ENCODE measurements around the gene C18orf54.
"Not testable (repeated sequence)": the region's sequence is repeated elsewhere in the genome, so short reads cannot be mapped to it uniquely, and the experiment has no call there.

C18orf54 gene

DNA sequence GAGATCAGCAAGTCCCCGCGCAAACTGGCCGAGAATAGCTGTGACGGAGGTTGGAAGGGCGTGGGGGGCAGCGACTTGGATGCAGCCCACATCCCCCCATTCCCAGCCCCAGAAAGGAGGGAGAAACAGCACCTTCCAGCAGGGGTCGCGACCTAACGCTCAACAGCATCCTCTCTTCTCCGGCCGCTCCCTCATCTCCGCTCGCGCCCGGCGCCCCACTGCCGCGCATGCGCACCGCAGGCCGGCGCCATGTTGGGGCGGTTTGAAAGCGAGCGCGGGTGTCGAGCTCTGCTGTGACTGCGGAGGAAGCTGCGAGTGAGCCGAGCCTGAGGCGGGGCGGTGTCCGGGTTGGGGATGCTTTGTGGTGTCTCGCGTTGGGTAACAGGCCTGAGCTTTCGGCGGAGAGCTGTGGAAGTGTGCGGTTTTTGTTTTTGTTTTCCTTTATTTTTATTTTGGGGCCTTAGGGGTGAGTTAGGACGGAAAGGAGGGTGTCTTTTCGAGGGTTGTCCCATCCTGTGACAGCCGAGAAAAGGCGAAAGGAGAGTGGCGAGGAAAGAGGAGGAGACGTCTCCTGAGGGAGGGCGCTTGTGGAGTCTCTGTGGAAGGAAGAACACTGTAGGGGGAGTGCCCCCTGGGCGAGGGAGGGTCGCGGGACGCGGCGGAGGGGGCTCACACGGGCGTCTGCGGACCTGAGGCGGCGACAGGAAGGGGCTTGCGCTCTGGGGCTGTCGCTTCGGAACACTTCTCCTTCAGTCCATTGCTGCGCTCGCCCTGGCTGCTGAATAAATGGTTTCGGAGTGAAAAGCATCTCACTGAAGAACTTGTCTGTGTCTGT, at the start of gene C18orf54, which contains the start of gene STARD6:
C18orf54 (plus strand) TSS at position 247 of the 835 bp plus-strand sequence. CDS start 2,667 bp downstream, outside the sequence.
STARD6 (minus strand) TSS at position 199 of the 835 bp plus-strand sequence. CDS start 3,285 bp downstream, outside the sequence.
- DNase-seq (ENCODE audit: low read depth in 3 of 3), result peak; percentile 69 to 82 (median 79)

DNA sequence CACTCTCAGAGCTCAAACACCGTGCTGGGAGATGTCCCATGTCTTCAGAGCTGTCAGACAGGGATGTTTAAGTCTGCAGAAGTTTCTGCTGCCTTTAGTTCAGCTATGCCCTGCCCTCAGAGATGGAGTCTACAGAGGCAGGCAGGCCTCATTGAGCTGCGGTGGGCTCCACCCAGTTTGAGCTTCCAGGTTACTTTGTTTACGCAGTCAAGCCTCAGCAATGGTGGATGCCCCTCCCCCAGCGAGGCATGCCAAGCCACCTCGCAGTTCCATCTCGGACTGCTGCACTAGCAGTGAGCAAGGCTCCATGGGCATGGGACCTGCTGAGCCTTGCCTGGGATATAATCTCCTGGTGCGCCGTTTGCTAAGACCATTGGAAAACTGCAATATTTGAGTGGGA, 48.1 kb upstream of the C18orf54 start:
- DNase-seq (ENCODE audit: low read depth in 3 of 3), result not testable (repeated sequence)

DNA sequence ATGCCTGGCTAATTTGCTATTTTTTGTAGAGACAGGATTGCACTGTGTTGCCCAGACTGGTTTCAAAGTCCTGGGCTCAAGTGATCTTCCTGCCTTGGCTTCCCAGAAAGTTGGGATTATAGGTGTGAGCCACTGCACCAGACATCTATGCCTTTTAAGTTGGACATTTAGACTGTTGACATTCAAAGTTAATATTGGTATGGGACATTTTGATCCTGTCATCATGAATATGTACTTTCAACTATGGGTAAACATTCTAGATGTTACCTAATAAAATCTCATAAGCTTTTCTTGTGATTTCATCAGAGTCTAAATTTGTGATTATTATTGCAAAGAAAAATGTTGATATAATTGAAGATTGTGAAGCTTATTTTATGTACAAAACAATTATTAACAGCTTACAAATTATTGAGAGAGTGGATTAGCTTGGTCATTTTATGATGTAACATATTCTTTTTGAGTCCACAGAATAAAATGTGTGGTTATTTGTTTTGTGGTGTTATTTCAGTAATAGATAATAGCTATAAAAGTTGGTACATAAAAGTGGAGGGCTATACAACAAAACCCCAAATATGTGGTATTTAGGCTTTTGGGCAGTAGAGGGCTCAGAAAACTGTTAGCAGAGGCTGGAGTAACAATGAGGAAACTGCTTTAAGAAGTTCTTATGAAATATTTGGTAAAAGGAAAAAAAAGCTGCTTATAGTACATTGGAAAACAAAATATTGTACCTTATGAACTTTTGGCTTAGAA, 41.5 kb upstream of the C18orf54 start:
- DNase-seq (ENCODE audit: low read depth in 3 of 3), result no peak

- no peak for DNase-seq (ENCODE audit: low read depth in 3 of 3)
These were observed 34.1 kb upstream of the C18orf54 start for GRCh38 chr18:54323561-54323960.

GRCh38 chr18:54323970-54324369, 33.7 kb upstream of the C18orf54 start:
- DNase-seq (ENCODE audit: low read depth in 3 of 3), result no peak

- DNase-seq (ENCODE audit: low read depth in 3 of 3), result no peak
These were observed 29.9 kb upstream of the C18orf54 start for GRCh38 chr18:54327818-54328217.

DNA sequence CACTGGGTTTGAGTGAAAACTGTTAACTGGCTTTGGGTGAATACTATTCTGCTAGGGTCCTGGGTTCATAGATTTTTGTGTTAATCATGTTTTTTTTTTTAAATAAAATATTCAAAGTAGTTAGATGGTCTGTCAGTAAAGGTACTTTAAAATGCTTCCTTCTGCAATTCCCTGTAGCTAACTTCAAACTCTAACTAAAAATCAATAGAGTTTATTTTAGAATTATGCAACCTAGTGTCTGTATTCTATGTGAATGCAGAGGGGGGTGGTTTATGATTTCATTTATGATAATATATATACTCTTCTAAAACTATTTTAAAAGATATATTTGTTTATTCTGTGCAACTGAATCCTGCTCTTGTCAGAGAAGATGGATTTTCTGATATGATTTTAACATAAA, 27.9 kb upstream of the C18orf54 start:
- DNase-seq (ENCODE audit: low read depth in 3 of 3), result no peak

- no peak for DNase-seq (ENCODE audit: low read depth in 3 of 3)
These were observed 26.7 kb upstream of the C18orf54 start for GRCh38 chr18:54330768-54331548.

GRCh38 chr18:54335638-54336173, 22.0 kb upstream of the C18orf54 start:
- no peak for DNase-seq (ENCODE audit: low read depth in 3 of 3)

DNA sequence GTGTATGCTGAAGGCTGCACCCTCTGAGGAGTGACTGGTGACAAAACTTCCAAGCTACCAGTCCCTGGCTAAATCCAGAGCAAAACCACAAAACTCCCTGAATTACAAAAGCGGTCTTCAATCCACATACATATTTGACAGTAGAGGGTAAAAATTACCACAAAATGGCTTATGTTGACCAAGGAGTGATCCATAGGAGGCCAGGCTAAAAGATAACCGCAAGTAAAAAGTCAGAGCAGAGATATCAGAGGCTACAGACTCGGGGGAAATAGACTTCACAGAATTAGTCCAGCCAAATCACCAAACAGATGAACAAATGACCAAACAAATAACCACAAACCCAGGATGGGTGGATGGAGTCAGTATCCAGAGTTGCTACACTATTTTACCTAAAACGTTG, 19.5 kb upstream of the C18orf54 start:
- DNase-seq (ENCODE audit: low read depth in 3 of 3), result no peak

GRCh38 chr18:54351186-54351585, 6.5 kb upstream of the C18orf54 start:
- DNase-seq (ENCODE audit: low read depth in 3 of 3), result no peak

GRCh38 chr18:54357082-54357659, 535 bp upstream of the C18orf54 start:
- DNase-seq (ENCODE audit: low read depth in 3 of 3), result no peak

- no peak for DNase-seq (ENCODE audit: low read depth in 3 of 3)
These were observed 862 bp downstream of the C18orf54 start for GRCh38 chr18:54358495-54359040.

- no peak for DNase-seq (ENCODE audit: low read depth in 3 of 3)
These were observed 1.5 kb downstream of the C18orf54 start for GRCh38 chr18:54359233-54359632.

- DNase-seq (ENCODE audit: low read depth in 3 of 3), result no peak
These were observed 2.7 kb downstream of the C18orf54 start for GRCh38 chr18:54360406-54360805.

DNA sequence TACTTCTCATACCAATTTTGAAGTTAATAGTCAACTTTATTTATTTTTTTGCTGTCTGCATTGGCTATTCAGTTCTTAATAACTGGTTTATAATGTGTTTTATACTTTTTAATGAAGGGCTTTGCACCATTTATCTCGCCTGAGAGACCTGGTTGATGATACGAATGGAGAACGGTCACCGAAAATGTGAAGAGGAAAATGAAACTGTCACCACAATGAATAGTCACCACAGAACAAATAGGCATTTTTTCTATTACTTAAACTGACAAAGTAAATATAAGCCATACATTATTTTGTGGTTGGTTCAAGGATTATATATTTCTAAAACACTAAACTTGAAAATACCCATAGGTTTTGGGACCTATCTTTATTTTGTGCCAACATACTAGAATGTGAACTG, 20.4 kb downstream of the C18orf54 start:
- DNase-seq (ENCODE audit: low read depth in 3 of 3), result no peak

- DNase-seq (ENCODE audit: low read depth in 3 of 3), result no peak
These were observed 23.9 kb downstream of the C18orf54 start for GRCh38 chr18:54381640-54382039.

DNA sequence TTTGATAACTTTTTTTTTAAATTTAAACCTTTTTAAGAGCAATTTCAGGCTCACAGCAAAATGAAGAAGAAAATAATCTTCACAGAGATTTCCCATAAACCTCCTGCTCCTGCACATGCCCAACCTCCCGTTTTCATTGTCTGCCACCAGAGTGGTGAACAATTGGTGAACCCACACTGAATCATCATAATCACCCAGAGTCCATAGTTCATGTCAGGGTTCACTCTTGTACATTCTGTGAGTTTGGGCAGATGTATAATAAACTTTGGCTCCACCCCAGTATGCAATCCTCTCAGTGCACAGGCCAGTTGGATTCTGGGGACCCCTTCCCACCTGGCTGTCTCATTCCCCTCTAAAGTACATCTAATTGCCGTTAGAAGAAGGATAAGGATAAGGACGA, 24.4 kb downstream of the C18orf54 start:
- no peak for DNase-seq (ENCODE audit: low read depth in 3 of 3)

- no peak for DNase-seq (ENCODE audit: low read depth in 3 of 3)
These were observed 25.1 kb downstream of the C18orf54 start for GRCh38 chr18:54382733-54383252.

GRCh38 chr18:54386043-54386442, 28.3 kb downstream of the C18orf54 start:
- DNase-seq (ENCODE audit: low read depth in 3 of 3), result no peak
